Right lobe of liver (tissue), 4 donors: ENCODE data around the gene DEFB113.

Experiments used
- POLR2A ChIP-seq: fragments of 450-650 bp; IDR thresholded peaks from one replicate; pipeline ENCODE4 v1.6.1; 2017; ENCODE audit warnings: antibody characterized with exemption, mild to moderate bottlenecking
- TF ChIP-seq, protein P1 (sequence below), 4 donors: fragments of 200-600 bp in 3 of 4; fragments of 450-650 bp in 1 of 4; IDR thresholded peaks; one replicate each; pipeline versions ENCODE4 v1.5.1 to v1.8.0; 2016 to 2022; ENCODE audit warnings: antibody characterized with exemption in 4 of 4, mild to moderate bottlenecking in 2 of 4
- donor health status: DM: no; HTN: no; CAD: no.
- donor health status: DM: no; HTN: no; CAD: no.
- donor health status: DM: no; HTN: yes; CAD: no.

DNA sequence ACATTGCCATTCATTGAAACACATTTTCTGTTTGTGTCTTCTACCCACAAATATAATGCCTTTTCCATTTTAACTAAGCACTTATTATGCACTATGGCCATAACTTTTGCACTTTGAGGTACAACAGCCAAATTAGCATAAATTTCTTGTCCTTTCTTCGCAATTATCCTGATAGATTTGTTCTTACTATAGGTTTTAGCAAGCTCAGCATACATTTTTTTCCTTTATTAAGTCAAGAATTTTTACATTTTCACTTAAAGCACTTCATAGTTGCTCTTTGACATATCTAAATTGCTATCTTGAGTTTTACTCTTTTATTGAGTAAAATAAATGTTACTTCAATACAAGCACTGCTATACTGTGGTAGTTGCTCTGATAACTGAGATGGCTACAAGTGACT lies 11.2 kb downstream of the DEFB113 start:
- TF ChIP-seq, protein P1, sequence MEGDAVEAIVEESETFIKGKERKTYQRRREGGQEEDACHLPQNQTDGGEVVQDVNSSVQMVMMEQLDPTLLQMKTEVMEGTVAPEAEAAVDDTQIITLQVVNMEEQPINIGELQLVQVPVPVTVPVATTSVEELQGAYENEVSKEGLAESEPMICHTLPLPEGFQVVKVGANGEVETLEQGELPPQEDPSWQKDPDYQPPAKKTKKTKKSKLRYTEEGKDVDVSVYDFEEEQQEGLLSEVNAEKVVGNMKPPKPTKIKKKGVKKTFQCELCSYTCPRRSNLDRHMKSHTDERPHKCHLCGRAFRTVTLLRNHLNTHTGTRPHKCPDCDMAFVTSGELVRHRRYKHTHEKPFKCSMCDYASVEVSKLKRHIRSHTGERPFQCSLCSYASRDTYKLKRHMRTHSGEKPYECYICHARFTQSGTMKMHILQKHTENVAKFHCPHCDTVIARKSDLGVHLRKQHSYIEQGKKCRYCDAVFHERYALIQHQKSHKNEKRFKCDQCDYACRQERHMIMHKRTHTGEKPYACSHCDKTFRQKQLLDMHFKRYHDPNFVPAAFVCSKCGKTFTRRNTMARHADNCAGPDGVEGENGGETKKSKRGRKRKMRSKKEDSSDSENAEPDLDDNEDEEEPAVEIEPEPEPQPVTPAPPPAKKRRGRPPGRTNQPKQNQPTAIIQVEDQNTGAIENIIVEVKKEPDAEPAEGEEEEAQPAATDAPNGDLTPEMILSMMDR (IDR thresholded peaks at IDR 0.05), result no peak
- TF ChIP-seq POLR2A, result no peak
